Osteocyte (in vitro differentiated cells): ENCODE results near the gene GSTO2. TPM values are rescaled to one million over a fixed set of nuclear protein-coding genes. Genes with fewer than 3 reads are reported as not detected.
A peak's percentile ranks its signal among the peaks of the same experiment; 100 is the strongest.

Source experiments
- DNase-seq: peaks from one replicate; pipeline ENCODE4 v3.0.0; 2021; ENCODE audit warnings: mixed read lengths; ENCODE audit not compliant: unreplicated experiment; ENCODE audit errors: extremely low spot score
- H3K27ac Mint-ChIP-seq: one replicate; pipeline ENCODE4 v1.8.0; 2021; ENCODE audit warnings: mild to moderate bottlenecking, mixed read lengths; ENCODE audit not compliant: unreplicated experiment
- H3K27me3 Mint-ChIP-seq: one replicate; pipeline ENCODE4 v1.8.0; 2021; ENCODE audit warnings: mixed read lengths; ENCODE audit not compliant: unreplicated experiment
- H3K36me3 Mint-ChIP-seq: one replicate; pipeline ENCODE4 v1.8.0; 2021; ENCODE audit warnings: mixed read lengths; ENCODE audit not compliant: unreplicated experiment
- H3K4me1 Mint-ChIP-seq: one replicate; pipeline ENCODE4 v1.8.0; 2021; ENCODE audit warnings: mixed read lengths; ENCODE audit not compliant: unreplicated experiment
- H3K4me3 Mint-ChIP-seq: one replicate; pipeline ENCODE4 v1.8.0; 2021; ENCODE audit warnings: mild to moderate bottlenecking, moderate library complexity, mixed read lengths; ENCODE audit not compliant: unreplicated experiment
- H3K9me3 Mint-ChIP-seq: one replicate; pipeline ENCODE4 v1.8.0; 2021; ENCODE audit warnings: mixed read lengths; ENCODE audit not compliant: unreplicated experiment
- CTCF ChIP-seq: fragments of 200-600 bp; sonication (generic); IDR thresholded peaks from 2 replicates; pipeline ENCODE4 v1.5.0; 2021; ENCODE audit warnings: antibody characterized with exemption, mild to moderate bottlenecking, moderate library complexity
- microRNA-seq: library from miRNA; unstranded; fragments of <30 nt; microRNA quantifications from one replicate; pipeline ENCODE4 v1.1.0, GENCODE V29; 2020; ENCODE audit not compliant: unreplicated experiment
- total RNA-seq: library from RNA; stranded (reverse); gene quantifications from 2 replicates; pipeline ENCODE4 v1.2.1, GENCODE V29; 2021

Gene GSTO2
- total RNA-seq, 1 donor from 2014 or later: 0.54 TPM

GRCh38 chr10:104350127-104350635 lies 81.2 kb downstream of the GSTO2 start:
- Mint-ChIP-seq H3K27me3 (peaks cover 10% of the 10 kb centered on the region), H3K27ac (no peak overlapping the region), H3K36me3 (no peaks in the 10 kb centered on the region), H3K9me3 (no peaks in the 10 kb centered on the region), H3K4me3 (no peak overlapping the region), H3K4me1 (no peaks in the 10 kb centered on the region)
- peak; percentile 78 for TF ChIP-seq CTCF
- DNase-seq: no peak

GRCh38 chr10:104351061-104351702 lies 82.2 kb downstream of the GSTO2 start:
- Mint-ChIP-seq H3K4me3 (no peak overlapping the region), H3K4me1 (no peaks in the 10 kb centered on the region), H3K27ac (no peak overlapping the region), H3K27me3 (peaks cover 10% of the 10 kb centered on the region), H3K36me3 (no peaks in the 10 kb centered on the region), H3K9me3 (no peaks in the 10 kb centered on the region)
- no peak for TF ChIP-seq CTCF
- DNase-seq: no peak

GRCh38 chr10:104351919-104352318 lies 82.9 kb downstream of the GSTO2 start:
- Mint-ChIP-seq H3K27ac (no peak overlapping the region), H3K27me3 (peaks cover 10% of the 10 kb centered on the region), H3K4me1 (no peaks in the 10 kb centered on the region), H3K9me3 (no peaks in the 10 kb centered on the region), H3K36me3 (no peaks in the 10 kb centered on the region), H3K4me3 (peak overlapping the region; percentile 4)
- no peak for TF ChIP-seq CTCF
- DNase-seq: no peak

- peak; percentile 73 for TF ChIP-seq CTCF
These were observed 84.5 kb downstream of the GSTO2 start, which contains the start of gene CFAP58 for GRCh38 chr10:104353325-104354048. Gene CFAP58, plus strand, starts transcription at chr10:104353833. Its CDS starts 65 bp downstream, at chr10:104353898.

More at GRCh38 chr10:104353325-104354048, 84.5 kb downstream of the GSTO2 start, which contains the start of gene CFAP58:
- H3K27ac Mint-ChIP-seq: no peak within 1 kb of the TSS
- H3K27me3 Mint-ChIP-seq: peaks cover 12% of the 10 kb centered on the region
- H3K4me3 Mint-ChIP-seq: no peak within 1 kb of the TSS
- DNase-seq: peak; percentile 92
- H3K9me3 Mint-ChIP-seq: no peaks in the 10 kb centered on the region
- no peaks in the 10 kb centered on the region for H3K4me1 Mint-ChIP-seq
- no peaks in the 10 kb centered on the region for H3K36me3 Mint-ChIP-seq

Small RNAs within 50 kb of the gene (microRNA-seq; reads per million reads assigned to microRNA genes)
- gene MIR4482: 1.6 reads per million

Other genes with a start within 250 kb of the GSTO2 start
- gene COL17A1, start 183.3 kb upstream of the GSTO2 start, total RNA-seq: not detected in 2 replicates
- gene SFR1, start 147.0 kb upstream of the GSTO2 start, total RNA-seq: 7.0 and 7.9 TPM in 2 replicates
- gene CFAP43, start 36.8 kb upstream of the GSTO2 start, total RNA-seq: 0.13 TPM in 1 of 2 replicates, not detected in the other
- 71.8 and 77.4 TPM in 2 replicates for gene GSTO1, start 14.3 kb upstream of the GSTO2 start, total RNA-seq
- gene ITPRIP, start 69.3 kb downstream of the GSTO2 start, total RNA-seq: 15.5 and 17.5 TPM in 2 replicates
- 0.16 and 0.29 TPM in 2 replicates for gene CFAP58, start 84.6 kb downstream of the GSTO2 start, total RNA-seq